ENCODE measurements around the gene HDAC4. TPM values are rescaled to one million over a fixed set of nuclear protein-coding genes. Genes with fewer than 3 reads are reported as not detected.

HDAC4 gene
- total and polyA plus RNA-seq, 9 of the 15 experiments (the other 6 are each of a cell fraction or from before 2014, with no cell fraction given), result 0.11 to 20.2 (median 4.0) TPM

DNA sequence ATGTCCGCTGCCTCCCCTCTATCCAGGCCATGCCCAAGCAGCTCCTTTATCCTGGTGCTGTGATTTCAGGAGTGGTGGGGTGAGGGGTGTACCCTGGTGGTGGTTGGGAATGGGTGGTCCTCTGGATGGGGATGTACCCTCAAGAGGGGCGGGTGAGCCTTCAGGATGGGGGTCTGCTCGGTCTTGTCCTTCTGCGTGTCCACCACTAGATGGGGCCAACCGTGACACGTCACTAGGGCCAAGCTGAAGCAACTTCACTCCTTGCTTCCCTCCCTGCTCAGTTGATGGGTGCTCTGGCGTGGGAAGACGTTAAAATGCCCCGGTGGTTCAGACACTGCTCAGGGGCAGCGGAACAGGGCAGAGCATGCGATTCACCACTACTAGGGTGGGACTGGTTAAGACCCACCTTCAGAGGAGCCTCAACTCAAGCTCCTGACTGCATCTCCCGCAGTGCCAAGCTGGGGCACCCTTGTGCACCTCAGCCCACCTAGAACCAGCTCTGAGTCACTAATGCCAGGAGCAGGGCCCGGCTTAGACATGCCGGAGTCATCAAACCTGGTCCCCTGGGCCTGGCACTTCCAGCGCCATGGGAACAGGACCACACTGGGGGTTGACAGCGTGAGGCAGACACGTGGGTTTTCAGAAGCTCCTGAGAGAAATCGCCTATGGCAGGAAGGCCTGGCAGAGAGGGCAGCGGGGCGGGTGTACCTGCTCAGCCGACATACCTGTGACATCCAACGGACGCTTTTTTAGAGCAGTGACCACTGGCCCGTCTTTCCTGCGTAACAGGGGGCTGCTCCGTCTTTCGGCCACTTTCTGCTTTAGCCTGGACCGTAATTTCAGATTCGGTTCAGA, 256.7 kb downstream of the HDAC4 start (continued):
- TF ChIP-seq RAD21 (CRISPR knock-in tag; conservative IDR thresholded peaks at IDR 0.05 in 1 of 2, IDR thresholded peaks at IDR 0.05 in 1 of 2) (peak in 1 of 2 experiments; percentile 24; a peak in 1 of 4 replicates), NEUROD1 (IDR thresholded peaks at IDR 0.05; ENCODE audit: borderline replicate concordance, low read depth, low read length, partially characterized antibody) (no peak), CREM (IDR thresholded peaks at IDR 0.05; ENCODE audit: low read depth) (0 out of 2 replicates have a peak, but pooled peaks have one; percentile 33), GATAD2B (IDR thresholded peaks at IDR 0.05; ENCODE audit: borderline replicate concordance) (no peak), PHF20 (IDR thresholded peaks at IDR 0.05; ENCODE audit: partially characterized antibody) (no peak), HMG20A (CRISPR knock-in tag; conservative IDR thresholded peaks at IDR 0.05) (no peak), ARID2 (IDR thresholded peaks at IDR 0.05) (no peak), ZNF3 (CRISPR knock-in tag; IDR thresholded peaks at IDR 0.05) (no peak), SMC3 (conservative IDR thresholded peaks at IDR 0.05; ENCODE audit: insufficient read depth, low read depth, low read length) (0 out of 2 replicates have a peak, but pooled peaks have one; percentile 22), HDGF (IDR thresholded peaks at IDR 0.05) (no peak), SLC30A9 (CRISPR knock-in tag; IDR thresholded peaks at IDR 0.05) (no peak)
- TF ChIP-seq, protein P1, sequence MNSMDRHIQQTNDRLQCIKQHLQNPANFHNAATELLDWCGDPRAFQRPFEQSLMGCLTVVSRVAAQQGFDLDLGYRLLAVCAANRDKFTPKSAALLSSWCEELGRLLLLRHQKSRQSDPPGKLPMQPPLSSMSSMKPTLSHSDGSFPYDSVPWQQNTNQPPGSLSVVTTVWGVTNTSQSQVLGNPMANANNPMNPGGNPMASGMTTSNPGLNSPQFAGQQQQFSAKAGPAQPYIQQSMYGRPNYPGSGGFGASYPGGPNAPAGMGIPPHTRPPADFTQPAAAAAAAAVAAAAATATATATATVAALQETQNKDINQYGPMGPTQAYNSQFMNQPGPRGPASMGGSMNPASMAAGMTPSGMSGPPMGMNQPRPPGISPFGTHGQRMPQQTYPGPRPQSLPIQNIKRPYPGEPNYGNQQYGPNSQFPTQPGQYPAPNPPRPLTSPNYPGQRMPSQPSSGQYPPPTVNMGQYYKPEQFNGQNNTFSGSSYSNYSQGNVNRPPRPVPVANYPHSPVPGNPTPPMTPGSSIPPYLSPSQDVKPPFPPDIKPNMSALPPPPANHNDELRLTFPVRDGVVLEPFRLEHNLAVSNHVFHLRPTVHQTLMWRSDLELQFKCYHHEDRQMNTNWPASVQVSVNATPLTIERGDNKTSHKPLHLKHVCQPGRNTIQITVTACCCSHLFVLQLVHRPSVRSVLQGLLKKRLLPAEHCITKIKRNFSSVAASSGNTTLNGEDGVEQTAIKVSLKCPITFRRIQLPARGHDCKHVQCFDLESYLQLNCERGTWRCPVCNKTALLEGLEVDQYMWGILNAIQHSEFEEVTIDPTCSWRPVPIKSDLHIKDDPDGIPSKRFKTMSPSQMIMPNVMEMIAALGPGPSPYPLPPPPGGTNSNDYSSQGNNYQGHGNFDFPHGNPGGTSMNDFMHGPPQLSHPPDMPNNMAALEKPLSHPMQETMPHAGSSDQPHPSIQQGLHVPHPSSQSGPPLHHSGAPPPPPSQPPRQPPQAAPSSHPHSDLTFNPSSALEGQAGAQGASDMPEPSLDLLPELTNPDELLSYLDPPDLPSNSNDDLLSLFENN (IDR thresholded peaks at IDR 0.05; ENCODE audit: low read depth in 2 of 2, low read length in 2 of 2), result no peak
- TF ChIP-seq, protein P2, sequence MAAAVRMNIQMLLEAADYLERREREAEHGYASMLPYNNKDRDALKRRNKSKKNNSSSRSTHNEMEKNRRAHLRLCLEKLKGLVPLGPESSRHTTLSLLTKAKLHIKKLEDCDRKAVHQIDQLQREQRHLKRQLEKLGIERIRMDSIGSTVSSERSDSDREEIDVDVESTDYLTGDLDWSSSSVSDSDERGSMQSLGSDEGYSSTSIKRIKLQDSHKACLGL (CRISPR knock-in tag; IDR thresholded peaks at IDR 0.05; ENCODE audit: borderline replicate concordance, poor library complexity, severe bottlenecking), result no peak
